Gastrocnemius medialis (tissue), 4 donors: ENCODE results near the gene KIF4B. TPM values are rescaled to one million over a fixed set of nuclear protein-coding genes. Genes with fewer than 3 reads are reported as not detected.
"Not testable (repeated sequence)": the region's sequence is repeated elsewhere in the genome, so short reads cannot be mapped to it uniquely, and the experiment has no call there.

Experiments
- ATAC-seq, 2 donors: fragments of 150-250 bp; one replicate each; pipeline ENCODE4 v1.9.1; 2016
- DNase-seq, 2 donors: peaks; one replicate each; pipeline ENCODE4 v3.0.0-alpha.2; 2019
- H3K27ac ChIP-seq, 4 donors: fragments of 200-600 bp; sonication (generic); 1 replicate in 1 of 4; 2 replicates in 3 of 4; pipeline ENCODE4 v1.5.1; 2016 to 2018; ENCODE audit warnings: mild to moderate bottlenecking in 2 of 4, moderate library complexity in 1 of 4
- H3K27me3 ChIP-seq, 3 donors: fragments of 200-600 bp; sonication (generic) in 2 of 3; 1 replicate in 1 of 3; 2 replicates in 2 of 3; pipeline versions ENCODE4 v1.5.1 to v1.6.0; 2016 to 2019; ENCODE audit warnings: mild to moderate bottlenecking in 1 of 3, moderate library complexity in 1 of 3
- H3K36me3 ChIP-seq, 2 donors: fragments of 200-600 bp; sonication (generic) in 1 of 2; one replicate each; pipeline ENCODE4 v1.5.1; 2017 to 2018
- H3K4me1 ChIP-seq, 2 donors: fragments of 200-600 bp; sonication (generic) in 1 of 2; one replicate each; pipeline ENCODE4 v1.5.1; 2016 to 2017; ENCODE audit warnings: mild to moderate bottlenecking in 2 of 2
- H3K4me3 ChIP-seq, 4 donors: fragments of 200-600 bp; sonication (generic) in 3 of 4; 1 replicate in 1 of 4; 2 replicates in 3 of 4; pipeline ENCODE4 v1.5.1; 2016 to 2019; ENCODE audit warnings: mild to moderate bottlenecking in 2 of 4
- H3K9me3 ChIP-seq, 3 donors: fragments of 200-600 bp; sonication (generic) in 2 of 3; 1 replicate in 1 of 3; 2 replicates in 2 of 3; pipeline ENCODE4 v1.5.1; 2016 to 2019
- CTCF ChIP-seq, 5 experiments: fragments of 450-650 bp in 3 of 5; fragments of 200-600 bp in 2 of 5; sonication (generic) in 2 of 5; IDR thresholded peaks in 4 of 5; conservative IDR thresholded peaks in 1 of 5; 1 replicate in 4 of 5; 2 replicates in 1 of 5; pipeline ENCODE4 v1.5.1; 2016 to 2019; ENCODE audit warnings: antibody characterized with exemption in 5 of 5, mild to moderate bottlenecking in 3 of 5, moderate library complexity in 3 of 5
- POLR2A ChIP-seq, 2 donors: fragments of 450-650 bp; IDR thresholded peaks; one replicate each; pipeline ENCODE4 v1.6.1; 2017; ENCODE audit warnings: antibody characterized with exemption in 2 of 2, mild to moderate bottlenecking in 2 of 2, moderate library complexity in 2 of 2
- in situ Hi-C, 4 donors: fragments of 200-750 bp; cut with MboI; loops; one replicate each; pipeline versions ENCODE4 v1.15.0 to v1.8.0; 2017; ENCODE audit warnings: low sequenced_read_pairs in 4 of 4
- intact Hi-C: fragments of 100-400 bp; cut with DNase I; formaldehyde crosslinking; loops from one replicate; pipeline ENCODE4 v1.15.1; 2023; ENCODE audit warnings: low total_unique reads
- total RNA-seq, 4 donors: library from RNA; depleted of rRNA; stranded (reverse); fragments of >200 nt; gene quantifications; one replicate each; pipeline versions ENCODE4 v1.1.0 to v1.2.3, GENCODE V29; 2016

The KIF4B gene
- total RNA-seq, 4 donors from 2014 or later, result 0.10 to 0.16 TPM; not detected in 2

GRCh38 chr5:154993461-154993860, 20.1 kb upstream of the KIF4B start:
- ATAC-seq, result no peak
- Histone ChIP-seq H3K9me3 (no peaks in the 10 kb centered on the region), H3K4me3 (no peak overlapping the region), H3K27me3 (no peaks in the 10 kb centered on the region), H3K27ac (no peak overlapping the region), H3K36me3 (no peaks in the 10 kb centered on the region), H3K4me1 (no peaks in the 10 kb centered on the region)
- intact Hi-C loops (no loop called here), in situ Hi-C loops (no loop called here)
- no peak for TF ChIP-seq POLR2A (IDR thresholded peaks at IDR 0.05)
- TF ChIP-seq CTCF (IDR thresholded peaks at IDR 0.05 in 4 of 5, conservative IDR thresholded peaks at IDR 0.05 in 1 of 5), result no peak
- DNase-seq, result no peak

GRCh38 chr5:154995679-154996078, 17.9 kb upstream of the KIF4B start:
- no peaks in the 10 kb centered on the region for H3K36me3 ChIP-seq
- H3K4me1 ChIP-seq, result no peaks in the 10 kb centered on the region
- no peaks in the 10 kb centered on the region for H3K27me3 ChIP-seq
- in situ Hi-C loops, result no loop called here
- H3K4me3 ChIP-seq, result no peak overlapping the region
- no peak for TF ChIP-seq CTCF (IDR thresholded peaks at IDR 0.05 in 4 of 5, conservative IDR thresholded peaks at IDR 0.05 in 1 of 5)
- TF ChIP-seq POLR2A (IDR thresholded peaks at IDR 0.05), result no peak
- intact Hi-C loops, result no loop called here
- H3K9me3 ChIP-seq, result no peaks in the 10 kb centered on the region
- DNase-seq (no peak), ATAC-seq (no peak)
- no peak overlapping the region for H3K27ac ChIP-seq

- H3K4me3 ChIP-seq, result no peak overlapping the region
- in situ Hi-C loops, result no loop called here
- no peaks in the 10 kb centered on the region for H3K36me3 ChIP-seq
- no peak overlapping the region for H3K27ac ChIP-seq
- intact Hi-C loops, result no loop called here
- ATAC-seq (no peak), DNase-seq (no peak)
- no peaks in the 10 kb centered on the region for H3K9me3 ChIP-seq
- H3K27me3 ChIP-seq, result no peaks in the 10 kb centered on the region
- H3K4me1 ChIP-seq, result no peaks in the 10 kb centered on the region
- no peak for TF ChIP-seq CTCF (IDR thresholded peaks at IDR 0.05 in 4 of 5, conservative IDR thresholded peaks at IDR 0.05 in 1 of 5)
- no peak for TF ChIP-seq POLR2A (IDR thresholded peaks at IDR 0.05)
Observed at GRCh38 chr5:154997746-154998145, 15.8 kb upstream of the KIF4B start.

GRCh38 chr5:154999865-155000264, 13.7 kb upstream of the KIF4B start:
- Histone ChIP-seq H3K9me3 (no peaks in the 10 kb centered on the region), H3K4me3 (no peak overlapping the region), H3K36me3 (no peaks in the 10 kb centered on the region), H3K4me1 (no peaks in the 10 kb centered on the region), H3K27ac (no peak overlapping the region), H3K27me3 (no peaks in the 10 kb centered on the region)
- intact Hi-C loops (no loop called here), in situ Hi-C loops (no loop called here)
- ATAC-seq (no peak), DNase-seq (no peak)
- TF ChIP-seq POLR2A (IDR thresholded peaks at IDR 0.05), result no peak
- TF ChIP-seq CTCF (IDR thresholded peaks at IDR 0.05 in 4 of 5, conservative IDR thresholded peaks at IDR 0.05 in 1 of 5), result no peak

- Histone ChIP-seq H3K4me3 (no peak overlapping the region), H3K9me3 (no peaks in the 10 kb centered on the region), H3K27me3 (no peaks in the 10 kb centered on the region), H3K27ac (no peak overlapping the region), H3K36me3 (no peaks in the 10 kb centered on the region), H3K4me1 (no peaks in the 10 kb centered on the region)
- DNase-seq (no peak), ATAC-seq (no peak)
- intact Hi-C loops (no loop called here), in situ Hi-C loops (no loop called here)
- TF ChIP-seq CTCF (IDR thresholded peaks at IDR 0.05 in 4 of 5, conservative IDR thresholded peaks at IDR 0.05 in 1 of 5) (no peak), POLR2A (IDR thresholded peaks at IDR 0.05) (no peak)
Observed at GRCh38 chr5:155001523-155001922, 12.0 kb upstream of the KIF4B start.

GRCh38 chr5:155002722-155003121, 10.8 kb upstream of the KIF4B start:
- H3K36me3 ChIP-seq, H3K4me3 ChIP-seq, ATAC-seq, intact Hi-C loops, H3K27me3 ChIP-seq, H3K27ac ChIP-seq, H3K4me1 ChIP-seq, in situ Hi-C loops, H3K9me3 ChIP-seq, DNase-seq: not testable (repeated sequence)
